HG03521 (cell line): ENCODE measurements around the gene FUT8.

Experiments
- ATAC-seq: cut with Tn5 transposase; IDR thresholded peaks from one replicate; pipeline ENCODE4 v1.9.1; 2021; ENCODE audit warnings: mild to moderate bottlenecking, moderate library complexity; ENCODE audit not compliant: unreplicated experiment

FUT8 gene

GRCh38 chr14:65486863-65487262 lies 74.3 kb downstream of the FUT8 start:
- ATAC-seq: no peak

DNA sequence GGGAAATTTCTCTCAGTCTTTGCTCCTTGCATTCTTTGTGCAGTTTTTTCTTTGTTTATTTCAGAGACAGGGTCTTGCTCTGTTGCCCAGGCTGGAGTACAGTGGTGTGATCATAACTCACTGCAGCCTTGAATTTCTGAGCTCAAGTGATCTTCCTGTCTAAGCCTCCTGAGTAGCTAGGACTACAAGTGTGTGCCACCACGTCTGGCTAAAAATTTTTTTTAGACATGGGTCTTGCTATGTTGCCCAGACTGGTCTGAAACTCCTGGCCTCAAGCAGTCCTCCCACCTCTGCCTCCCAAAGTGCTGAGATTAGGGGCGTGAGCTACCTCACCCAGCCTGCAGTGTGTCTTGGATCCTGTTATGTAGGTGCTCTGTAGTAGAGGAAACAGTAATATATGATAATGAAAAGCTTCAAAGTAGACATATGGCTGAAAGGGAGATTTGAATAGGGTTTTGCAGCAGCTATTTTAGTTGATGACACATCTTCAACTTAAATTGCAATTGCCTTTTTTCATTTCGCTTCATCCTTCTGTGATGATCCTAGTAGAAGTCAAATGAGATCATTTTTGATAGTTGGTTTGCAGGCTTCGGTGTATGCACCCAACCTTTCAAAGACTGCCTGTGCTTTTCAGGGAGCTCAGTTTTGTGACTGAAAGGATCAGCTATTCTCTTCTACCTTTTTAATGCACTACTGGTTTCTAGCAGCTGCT lies 75.4 kb downstream of the FUT8 start:
- ATAC-seq: no peak

DNA sequence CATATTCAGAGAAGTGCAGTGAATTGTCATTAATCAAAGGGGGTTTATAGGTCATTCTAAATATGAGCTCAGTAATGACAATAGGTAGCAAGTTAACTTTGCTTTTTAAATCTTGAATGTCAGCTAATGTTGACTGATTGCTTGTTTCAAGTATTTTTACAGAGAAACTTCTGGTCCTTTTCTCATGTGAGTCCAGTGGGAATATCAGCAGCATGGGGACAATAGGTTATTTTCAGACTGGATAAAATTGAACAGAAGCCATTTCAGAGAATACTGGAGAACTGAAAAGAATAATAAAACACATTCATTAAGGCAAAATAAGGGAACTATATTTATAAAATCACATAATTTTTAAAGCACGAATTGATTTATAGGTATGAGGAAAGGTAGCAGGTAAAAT lies 78.7 kb downstream of the FUT8 start:
- no peak for ATAC-seq

DNA sequence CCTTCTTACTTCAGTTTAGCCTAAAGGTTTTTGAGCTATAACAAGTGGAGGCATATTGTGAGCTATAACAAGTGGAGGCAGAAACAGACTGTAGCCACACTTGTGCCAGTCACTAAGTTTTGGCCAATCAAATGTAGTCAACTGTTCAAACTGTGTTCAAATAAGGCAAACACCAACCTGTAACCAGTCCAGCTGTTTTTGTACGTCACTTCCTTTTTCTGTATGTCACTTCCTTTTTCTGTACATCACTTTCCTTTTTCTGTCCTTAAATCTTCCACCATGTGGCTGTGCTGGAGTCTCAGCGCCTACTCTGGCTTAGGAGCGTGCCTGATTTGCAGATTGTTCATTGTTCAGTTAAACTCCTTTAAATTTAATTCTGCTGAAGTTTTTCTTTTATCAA lies 79.7 kb downstream of the FUT8 start:
- ATAC-seq: no peak

- no peak for ATAC-seq
Observed at GRCh38 chr14:65495196-65495595, 82.7 kb downstream of the FUT8 start.

- ATAC-seq: no peak
Observed at GRCh38 chr14:65496178-65496993, 83.9 kb downstream of the FUT8 start.

DNA sequence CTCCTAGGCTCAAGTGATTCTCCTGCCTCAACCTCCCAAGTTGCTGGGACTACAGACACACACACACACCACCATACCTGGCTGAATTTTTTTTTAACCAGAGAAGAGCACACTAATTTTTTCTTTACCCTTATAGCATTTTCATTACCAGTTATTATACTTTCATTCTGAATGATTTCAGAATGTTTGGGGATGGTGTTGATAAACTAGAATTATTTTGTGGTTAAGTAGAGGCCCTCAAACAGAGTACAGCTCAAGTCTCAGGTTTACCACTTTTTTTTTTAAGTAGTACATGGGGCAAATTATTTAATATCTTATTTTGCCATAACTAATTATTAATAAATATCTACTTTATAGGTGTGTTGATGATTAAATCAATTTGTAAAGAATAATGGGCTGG lies 86.6 kb downstream of the FUT8 start:
- no peak for ATAC-seq

GRCh38 chr14:65500075-65500474 lies 87.5 kb downstream of the FUT8 start:
- ATAC-seq: no peak

- no peak for ATAC-seq
Observed at GRCh38 chr14:65501328-65501727, 88.8 kb downstream of the FUT8 start.

DNA sequence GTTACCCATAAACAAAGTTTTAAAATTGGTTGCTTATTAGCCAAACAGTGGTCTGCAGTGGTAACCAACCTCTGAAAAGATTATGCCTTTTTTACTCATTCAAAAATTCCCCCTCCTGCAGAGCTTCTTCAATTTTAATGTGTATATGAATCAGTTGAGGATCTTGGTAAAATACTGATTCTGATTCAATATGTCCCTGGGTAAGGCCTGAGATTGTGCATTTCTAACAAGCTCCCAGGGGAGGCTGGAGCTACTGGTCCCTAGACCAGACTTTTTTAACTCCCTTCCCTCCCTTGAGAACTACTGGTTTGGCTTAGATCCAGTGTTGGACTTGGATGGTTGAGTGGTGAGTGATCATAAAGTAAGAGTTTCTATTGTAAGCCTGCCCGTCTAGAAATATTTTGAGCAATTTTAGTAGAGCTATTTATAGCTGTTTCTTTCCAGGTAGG lies 90.2 kb downstream of the FUT8 start:
- no peak for ATAC-seq

GRCh38 chr14:65503771-65504170 lies 91.2 kb downstream of the FUT8 start:
- no peak for ATAC-seq

DNA sequence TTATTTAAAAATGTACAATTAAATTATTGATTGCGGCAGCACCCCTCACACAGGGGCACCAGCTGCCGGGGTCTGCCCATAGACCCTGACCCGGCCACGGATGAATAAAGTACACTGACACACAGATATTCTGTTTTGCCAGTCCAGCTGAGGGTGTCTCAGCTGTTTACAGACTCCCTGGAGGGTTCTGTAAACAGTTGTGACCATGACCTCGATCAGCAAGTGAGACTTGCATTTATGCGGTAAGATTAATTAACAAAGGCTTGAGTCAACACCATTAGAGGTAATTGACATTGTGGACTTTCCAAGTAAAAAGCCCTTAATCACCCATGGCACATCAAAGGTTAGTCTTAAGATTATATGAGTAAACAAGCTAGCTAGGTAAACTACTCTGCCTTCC lies 94.3 kb downstream of the FUT8 start:
- ATAC-seq: no peak

DNA sequence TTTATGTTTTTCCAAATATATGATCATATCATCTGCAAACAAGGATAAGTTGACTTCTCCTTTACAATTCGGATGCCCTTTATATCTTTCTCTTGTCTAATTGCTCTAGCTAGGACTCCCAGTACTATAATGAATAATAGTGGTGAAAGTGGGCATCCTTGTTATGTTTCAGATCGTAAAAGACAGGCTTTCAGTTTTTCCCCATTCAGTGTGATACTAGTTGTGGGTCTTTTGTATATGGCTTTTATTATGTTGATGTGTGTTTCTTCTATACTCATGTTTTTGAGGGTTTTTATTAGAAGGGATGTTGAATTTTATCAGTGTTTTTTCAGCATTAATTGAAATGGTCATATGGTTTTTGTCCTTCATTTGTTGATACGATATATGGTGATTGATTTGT lies 97.3 kb downstream of the FUT8 start:
- no peak for ATAC-seq

GRCh38 chr14:65513671-65514070 lies 101.1 kb downstream of the FUT8 start:
- ATAC-seq: no peak

DNA sequence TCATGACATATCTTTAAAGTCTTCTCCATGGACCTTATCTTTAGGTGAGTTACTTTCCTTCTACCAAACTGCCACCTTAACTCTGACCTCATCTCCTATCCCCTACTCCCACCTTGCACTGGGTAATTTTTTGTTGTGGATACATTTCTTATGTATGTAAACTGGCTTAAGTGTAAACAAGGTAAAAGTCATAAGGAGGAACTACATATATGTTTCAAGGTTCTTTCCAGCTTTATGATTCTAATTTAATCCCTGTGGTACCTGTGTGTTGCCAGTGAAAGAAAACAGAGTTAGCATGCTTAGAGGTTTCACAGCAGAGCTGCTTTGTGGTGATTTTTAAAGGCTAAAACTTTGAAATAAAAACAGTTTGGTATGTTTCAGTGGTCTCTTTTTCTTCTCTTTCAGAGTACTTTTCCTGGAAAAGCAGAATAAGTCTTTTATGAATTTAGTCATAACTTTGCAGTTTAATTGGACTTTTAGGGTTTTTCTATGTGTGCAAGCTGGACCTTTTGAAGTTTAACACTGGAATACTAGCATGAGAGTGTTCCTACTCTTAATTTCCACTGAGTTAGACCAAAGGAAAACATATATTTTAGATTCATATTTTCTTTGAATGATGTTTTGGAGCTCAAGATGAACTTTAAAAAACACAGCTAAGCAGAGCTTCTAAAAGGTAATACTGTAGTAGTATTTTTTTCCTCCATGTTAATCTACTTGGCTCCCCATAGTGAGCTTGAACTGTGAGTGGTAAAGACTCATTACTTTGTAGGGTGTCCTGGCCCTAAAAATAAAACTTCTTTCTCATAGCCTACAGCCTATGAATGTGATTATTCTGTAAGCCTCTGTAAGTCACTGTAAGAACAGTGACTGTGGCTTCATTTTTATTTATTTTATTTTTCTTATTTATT lies 105.4 kb downstream of the FUT8 start:
- ATAC-seq: no peak

GRCh38 chr14:65528069-65528468 lies 115.5 kb downstream of the FUT8 start:
- no peak for ATAC-seq

DNA sequence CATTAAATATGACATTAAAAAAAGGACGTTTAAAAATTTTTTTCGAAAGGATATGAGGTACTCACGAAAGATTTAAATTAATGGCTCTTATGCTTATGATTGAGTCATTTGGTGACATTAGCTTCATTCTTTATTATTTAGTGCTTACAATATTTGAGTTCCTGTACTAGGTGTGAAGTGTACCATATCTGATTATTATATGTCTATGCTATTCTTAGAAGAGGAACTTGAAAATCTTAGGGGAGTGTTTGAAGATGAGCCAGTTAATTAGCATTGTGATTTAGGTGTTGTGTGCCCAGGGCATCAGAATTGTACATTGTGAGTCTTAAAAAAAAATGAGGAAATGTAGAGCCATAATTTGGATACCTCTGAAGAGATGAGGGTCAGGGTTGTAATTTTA lies 118.6 kb downstream of the FUT8 start:
- no peak for ATAC-seq

GRCh38 chr14:65533736-65534404 lies 121.3 kb downstream of the FUT8 start:
- ATAC-seq: no peak

DNA sequence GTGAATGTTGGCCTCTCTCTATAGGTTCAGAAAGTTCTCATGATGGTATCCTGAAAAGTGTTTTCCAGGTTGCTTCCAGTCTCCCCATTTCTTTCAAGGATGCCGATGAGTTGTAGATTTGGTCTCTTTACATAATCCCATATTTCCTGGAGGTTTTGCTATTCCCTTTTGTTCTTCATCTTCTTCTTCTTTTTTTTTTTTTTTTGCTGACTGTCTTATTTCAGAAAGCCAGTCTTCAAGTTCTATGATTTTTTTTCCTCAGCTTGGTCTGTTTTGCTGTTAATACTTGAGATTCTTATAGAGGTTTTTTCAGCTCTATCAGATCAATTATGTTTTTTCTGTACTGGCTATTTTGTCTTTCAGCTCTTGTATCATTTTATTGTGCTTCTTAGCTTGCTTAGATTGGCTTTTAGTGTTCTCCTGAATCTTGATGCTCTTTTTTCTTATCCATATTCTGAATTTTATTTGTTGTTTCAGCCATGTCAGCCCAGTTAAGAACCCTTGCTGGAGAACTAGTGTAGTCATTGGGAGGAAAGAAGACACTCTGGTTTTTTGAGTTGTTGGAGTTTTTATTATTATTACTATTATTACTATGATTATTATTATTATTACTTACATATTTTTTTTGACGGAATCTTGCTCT lies 124.4 kb downstream of the FUT8 start:
- no peak for ATAC-seq

GRCh38 chr14:65548878-65549277 lies 136.3 kb downstream of the FUT8 start:
- ATAC-seq: no peak
